Stimulated activated CD4-positive, alpha-beta T cell treated with anti-CD3 and anti-CD28 coated beads, Interleukin-15, amount 100 ng/mL, for 1 hour (primary cell): ENCODE data around the gene CDC14A.

Experiments
- DNase-seq, 2 donors: peaks; one replicate each; pipeline ENCODE4 v3.0.0-alpha.2; 2020; ENCODE audit warnings: low read depth in 1 of 2, low spot score in 1 of 2

CDC14A gene

DNA sequence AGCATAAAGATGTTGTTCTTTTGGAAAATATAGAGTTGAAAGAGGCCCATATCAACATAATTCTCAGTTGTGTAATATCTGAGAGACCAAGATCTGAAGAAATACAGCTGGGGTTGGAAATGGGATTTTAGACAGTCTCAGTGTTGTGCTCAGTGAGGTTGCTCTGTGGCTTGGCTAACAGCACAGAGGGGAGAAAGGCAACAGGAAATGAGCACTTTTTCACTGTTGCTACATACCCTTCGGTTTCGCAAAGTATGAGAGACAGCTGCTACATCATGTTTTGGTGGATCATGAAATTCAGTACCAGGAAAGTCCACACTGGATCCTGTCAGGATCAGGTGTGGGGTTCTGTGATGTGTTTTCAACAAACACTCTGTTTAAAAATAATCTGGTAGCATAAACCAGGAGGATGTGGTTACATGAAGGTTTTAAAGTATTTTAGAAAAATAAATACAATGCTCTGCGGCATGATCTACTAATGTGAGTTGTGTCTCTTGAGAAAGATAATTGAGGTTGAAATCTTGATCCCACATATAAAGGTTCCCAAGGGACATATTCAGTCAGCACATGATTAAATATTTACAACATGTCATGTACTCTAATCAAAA is 178.7 kb downstream of the CDC14A start:
- no peak for DNase-seq

DNA sequence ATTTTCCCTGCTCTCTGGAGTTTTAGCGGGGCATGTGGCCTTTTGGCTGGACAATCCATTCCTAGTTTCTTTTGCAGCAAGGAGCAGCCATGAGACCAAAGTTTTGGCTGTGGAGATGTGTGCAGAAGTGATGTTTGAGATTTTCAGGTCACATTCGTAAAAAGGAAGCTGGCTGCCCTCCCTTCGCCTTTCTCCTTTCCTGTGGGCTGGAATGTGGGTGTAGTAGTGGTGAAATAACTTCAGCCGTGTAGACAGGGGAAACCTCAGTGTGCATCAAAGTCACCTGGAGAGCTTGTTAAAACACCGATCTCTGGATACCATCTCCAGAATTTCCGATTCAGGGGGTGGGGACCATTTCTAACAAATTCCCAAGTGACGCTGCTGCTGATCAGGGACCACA is 180.3 kb downstream of the CDC14A start:
- DNase-seq: no peak

DNA sequence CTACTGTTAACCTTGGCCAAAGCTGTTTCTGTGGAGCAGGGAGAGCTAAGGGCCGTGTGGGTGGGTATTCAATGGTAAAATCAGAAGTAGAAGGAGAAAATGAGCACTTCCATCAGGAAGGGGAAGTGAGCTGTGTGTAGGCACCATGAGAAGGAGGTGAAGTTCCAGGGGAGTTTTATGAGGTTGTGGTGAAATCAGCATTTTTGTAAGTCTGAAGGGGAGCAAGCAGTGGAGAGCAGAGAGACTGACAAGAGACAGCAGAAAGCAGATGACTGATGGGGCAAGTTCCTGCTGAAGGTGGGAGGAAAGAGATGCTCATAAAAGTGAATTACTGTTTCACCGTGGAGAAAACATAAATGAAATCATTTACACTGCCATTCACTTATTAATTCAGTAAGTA is 183.0 kb downstream of the CDC14A start:
- DNase-seq: no peak

DNA sequence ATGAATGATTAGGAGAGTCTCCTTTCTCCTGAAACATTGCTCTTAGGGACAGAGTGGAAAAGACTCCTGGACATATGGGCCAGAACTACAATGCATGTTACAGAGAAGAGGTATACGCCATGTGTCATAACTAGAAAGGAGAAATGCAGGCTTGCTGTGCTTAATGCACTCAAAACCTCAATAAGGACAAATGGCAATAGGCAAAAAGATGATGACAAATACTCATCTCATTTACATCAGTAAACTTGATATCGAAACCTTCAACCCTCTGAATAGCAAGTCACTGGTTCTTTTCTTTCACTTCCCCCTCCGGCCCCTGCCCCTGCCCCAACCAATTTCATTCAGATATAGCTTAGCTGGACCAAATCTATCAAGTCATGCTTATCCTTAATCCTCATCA is 183.7 kb downstream of the CDC14A start:
- no peak for DNase-seq

DNA sequence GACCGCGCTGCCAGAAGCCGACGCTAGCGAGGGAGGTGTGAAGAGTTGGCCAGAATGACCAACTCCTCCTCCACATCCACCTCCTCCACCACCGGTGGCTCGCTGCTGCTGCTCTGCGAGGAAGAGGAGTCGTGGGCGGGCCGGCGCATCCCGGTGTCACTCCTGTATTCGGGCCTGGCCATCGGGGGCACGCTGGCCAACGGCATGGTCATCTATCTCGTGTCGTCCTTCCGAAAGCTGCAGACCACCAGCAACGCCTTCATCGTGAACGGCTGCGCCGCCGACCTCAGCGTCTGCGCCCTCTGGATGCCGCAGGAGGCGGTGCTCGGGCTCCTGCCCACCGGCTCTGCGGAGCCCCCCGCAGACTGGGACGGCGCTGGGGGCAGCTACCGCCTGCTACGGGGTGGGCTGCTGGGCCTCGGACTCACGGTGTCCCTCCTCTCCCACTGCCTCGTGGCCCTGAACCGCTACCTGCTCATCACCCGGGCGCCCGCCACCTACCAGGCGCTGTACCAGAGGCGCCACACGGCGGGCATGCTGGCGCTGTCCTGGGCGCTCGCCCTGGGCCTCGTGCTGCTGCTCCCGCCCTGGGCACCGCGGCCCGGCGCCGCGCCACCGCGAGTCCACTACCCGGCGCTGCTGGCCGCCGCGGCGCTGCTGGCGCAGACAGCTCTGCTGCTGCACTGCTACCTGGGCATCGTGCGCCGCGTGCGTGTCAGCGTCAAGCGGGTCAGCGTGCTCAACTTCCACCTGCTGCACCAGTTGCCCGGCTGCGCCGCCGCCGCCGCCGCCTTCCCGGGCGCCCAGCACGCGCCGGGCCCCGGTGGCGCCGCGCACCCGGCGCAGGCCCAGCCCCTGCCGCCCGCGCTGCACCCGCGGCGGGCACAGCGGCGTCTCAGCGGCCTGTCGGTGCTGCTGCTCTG is 186.9 kb downstream of the CDC14A start:
- DNase-seq: peak in 1 of 2 donors; percentile 10

DNA sequence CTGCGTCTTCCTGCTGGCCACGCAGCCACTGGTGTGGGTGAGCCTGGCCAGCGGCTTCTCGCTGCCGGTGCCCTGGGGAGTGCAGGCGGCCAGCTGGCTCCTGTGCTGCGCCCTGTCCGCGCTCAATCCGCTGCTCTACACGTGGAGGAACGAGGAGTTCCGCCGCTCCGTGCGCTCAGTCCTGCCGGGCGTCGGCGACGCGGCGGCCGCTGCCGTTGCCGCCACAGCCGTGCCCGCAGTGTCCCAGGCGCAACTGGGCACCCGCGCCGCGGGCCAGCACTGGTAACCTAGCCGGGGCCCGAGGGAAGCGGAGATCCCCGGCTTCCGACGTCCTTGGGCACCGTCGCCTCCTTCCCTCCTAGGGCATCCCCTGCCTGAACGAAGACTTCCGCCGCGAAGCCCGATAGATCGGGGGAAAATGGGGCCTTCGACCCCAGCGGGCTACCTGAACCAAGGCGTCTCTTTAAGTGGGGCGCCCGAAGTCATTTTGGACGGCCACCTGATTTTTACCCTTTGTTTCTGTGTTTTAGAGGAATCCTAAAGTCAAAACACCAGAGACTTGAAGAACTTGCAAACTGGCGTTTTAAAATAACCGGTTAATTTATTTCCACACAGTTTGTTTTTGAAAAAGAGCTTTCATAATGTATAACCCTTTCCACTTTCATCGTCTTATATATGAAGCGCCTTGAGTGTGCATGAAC is 187.7 kb downstream of the CDC14A start:
- no peak for DNase-seq

DNA sequence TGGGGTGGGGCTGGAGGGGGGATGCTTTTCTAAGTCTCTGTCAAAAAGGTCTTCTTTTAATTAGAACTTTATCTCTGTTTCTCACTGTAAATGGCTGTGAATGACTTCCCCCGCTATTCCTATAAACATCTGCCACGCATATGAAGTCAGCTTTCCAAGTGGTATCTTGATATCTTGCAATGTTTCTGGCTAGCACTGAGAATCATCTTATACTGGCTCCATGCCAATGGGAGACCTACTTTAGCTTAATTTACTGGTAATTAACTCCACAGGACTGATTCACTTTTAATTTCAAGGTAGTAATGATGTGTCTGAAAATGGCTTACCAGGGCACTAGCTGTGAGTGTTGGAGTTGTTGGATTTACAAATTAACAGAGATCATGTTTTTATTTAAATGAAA is 190.0 kb downstream of the CDC14A start:
- DNase-seq: no peak

DNA sequence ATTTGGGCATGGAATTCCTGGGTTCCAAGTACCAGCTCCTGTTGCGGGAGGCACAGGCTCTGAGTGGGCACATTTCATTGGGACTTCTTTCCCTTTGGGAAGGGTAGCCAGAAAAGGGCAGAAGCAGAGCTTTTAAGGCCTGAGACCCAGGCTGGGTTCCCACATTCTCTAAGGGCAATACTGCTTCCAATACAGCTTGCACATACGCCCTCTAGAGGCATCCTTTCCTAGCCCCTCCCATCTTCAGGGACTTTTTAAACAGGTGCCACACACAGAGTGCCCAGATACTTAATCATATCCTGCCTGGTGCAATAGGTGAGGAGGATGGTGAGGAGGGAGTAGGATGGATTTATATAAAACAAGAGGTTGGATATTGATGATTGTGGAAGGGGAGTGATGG is 191.3 kb downstream of the CDC14A start:
- no peak for DNase-seq

DNA sequence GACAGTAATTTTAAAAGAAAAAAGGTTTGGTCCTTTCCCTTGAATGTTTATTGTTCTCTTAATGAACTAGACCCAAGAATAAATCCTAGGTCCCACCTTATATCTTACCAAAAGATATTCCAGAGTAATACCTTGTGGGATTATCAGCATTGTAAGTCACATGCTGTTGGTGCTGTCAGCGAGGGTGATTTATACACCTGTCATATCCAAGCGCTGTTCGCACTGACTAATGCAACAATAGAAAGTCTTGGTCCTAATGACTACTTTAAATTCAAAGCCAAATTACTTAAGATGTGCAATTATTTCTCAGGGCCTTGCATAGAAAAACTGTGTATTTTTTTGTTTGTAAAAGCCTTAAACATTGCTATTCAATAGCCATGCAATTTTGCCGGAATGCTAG is 192.5 kb downstream of the CDC14A start:
- no peak for DNase-seq

DNA sequence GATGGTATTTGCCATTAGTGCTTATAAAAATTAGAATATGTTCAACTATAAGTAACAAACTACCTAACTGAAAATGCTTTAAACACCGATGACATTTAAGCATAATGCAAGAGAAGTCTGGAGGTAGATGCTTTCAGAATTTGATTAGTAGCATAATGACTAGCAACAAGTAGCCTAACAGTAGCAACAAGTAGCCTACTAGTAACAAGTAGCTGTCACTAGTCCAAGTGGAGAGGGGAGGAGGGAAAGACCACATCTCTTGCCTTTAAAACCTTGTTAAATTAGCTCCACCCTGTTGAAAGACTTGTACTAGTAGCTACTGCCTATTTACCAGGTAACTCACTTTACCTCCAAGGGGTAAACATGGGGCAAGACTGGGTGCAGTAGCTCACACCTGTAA is 193.5 kb downstream of the CDC14A start:
- no peak for DNase-seq

DNA sequence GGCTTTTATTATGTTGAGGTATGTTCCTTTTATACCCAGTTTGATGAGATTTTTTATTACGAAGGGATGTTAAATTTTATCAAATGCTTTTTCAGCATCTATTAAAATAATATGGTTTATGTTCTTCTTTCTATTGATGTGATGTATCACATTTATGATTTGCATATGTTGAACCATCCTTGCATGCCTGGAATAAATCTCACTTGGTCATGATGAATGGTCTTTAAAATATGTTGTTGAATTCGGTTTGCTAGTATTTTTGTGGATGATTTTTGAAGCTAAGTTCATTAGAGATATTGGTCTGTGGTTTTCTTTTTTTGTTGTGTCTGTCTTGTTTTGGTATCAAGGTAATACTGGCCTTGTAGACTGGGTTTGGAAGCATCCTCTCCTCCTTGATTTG is 199.7 kb downstream of the CDC14A start:
- no peak for DNase-seq

DNA sequence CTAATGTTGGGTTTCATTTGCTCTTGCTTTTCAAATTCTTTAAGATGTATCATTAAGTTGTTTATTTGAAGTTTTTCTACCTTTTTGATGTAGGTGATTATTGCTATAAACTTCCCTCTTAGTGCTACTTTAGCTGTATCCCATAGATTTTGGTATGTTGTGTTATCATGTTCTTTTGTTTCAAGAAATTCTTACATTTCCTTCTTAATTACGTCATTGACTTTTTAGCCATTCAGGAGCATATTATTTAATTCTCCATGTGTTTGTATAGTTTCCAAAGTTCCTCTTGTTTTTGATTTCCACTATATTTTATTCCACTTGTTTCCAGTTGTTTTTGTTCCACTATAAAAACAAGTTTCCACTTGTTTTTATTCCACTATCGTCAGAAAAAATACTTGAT is 200.6 kb downstream of the CDC14A start:
- DNase-seq: no peak

DNA sequence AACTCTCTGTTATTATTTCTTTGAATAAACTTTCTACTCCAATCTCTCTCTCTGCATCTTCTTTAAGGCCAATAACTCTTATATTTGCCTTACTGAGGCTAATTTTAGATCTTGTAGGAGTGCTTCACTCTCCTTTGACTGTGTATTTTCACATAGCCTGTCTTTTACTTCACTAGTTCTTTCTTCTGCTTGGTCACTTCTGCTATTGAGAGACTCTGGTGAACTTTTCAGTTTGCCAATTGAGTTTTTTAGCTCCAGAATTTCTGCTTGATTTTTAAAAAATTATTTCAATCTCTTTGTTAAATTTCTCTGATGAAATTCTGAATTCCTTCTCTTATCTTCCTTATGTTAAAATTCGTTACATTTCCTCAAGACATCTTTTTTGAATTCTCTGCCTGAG is 203.9 kb downstream of the CDC14A start:
- DNase-seq: no peak

DNA sequence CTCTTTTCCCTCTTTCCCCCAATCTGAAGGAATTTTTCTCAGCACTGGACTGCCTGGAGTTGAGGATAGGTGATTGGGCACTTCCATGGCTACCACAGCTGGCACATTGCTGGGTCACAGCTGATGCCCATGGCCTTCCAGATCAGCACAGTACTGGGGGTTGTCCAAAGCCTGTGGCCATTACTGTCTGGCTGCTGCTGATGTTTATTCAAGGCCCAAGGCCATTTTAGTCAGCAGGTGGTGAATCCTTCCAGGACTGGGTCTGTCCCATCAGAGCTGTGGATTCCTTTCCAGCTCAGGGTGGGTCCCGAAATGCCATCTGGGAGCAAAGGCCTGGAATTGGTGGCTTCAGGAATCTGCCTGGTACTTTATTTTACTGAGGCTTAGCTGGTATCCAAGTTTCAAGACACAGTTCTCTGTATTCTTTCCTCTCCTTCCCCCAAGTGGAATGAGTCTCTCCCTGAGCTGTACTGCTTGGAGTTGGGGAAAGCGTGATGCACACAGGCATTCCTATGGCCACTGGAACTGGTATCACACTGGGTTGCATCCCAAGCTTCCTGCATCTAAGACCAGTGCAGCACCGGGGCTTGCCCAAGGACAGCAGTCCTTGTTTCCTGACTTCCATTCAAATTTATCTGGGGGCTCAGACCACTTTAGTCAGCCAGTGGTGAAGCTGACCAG is 204.8 kb downstream of the CDC14A start:
- DNase-seq: no peak

DNA sequence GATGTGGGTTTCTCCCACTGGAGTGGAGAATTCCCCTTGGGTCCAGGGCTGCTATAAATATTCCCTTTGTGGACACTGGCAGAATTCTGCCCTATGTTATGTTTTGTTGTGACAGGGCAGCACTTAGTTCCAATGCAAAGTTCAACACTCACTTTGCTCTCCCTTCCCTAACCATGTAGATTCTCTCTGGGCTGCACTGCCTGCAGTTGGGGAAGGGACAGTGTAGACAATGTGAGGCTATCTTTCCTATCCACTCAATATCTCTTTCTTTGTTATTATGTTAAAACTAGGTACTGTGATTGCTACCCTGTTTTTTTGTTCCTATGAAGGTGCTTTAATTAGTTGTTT is 205.3 kb downstream of the CDC14A start:
- DNase-seq: no peak

DNA sequence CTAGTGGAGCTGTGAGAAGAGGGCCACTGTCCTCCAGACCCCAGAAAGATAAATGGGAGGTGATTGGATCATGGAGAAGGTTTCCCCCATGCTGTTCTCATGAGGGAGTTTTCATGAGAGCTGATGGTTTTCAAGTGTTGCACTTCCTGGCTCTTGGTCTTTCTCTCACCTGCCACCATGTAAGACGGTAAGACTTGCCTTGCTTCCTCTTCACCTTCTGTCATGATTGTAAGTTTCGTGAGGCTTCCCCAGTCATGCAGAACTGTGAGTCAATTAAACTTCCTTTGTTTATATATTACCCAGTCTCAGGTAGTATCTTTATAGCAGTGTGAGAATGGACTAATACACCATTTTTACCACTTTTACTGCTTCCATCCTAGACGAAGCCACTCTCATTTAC is 213.2 kb downstream of the CDC14A start:
- no peak for DNase-seq

DNA sequence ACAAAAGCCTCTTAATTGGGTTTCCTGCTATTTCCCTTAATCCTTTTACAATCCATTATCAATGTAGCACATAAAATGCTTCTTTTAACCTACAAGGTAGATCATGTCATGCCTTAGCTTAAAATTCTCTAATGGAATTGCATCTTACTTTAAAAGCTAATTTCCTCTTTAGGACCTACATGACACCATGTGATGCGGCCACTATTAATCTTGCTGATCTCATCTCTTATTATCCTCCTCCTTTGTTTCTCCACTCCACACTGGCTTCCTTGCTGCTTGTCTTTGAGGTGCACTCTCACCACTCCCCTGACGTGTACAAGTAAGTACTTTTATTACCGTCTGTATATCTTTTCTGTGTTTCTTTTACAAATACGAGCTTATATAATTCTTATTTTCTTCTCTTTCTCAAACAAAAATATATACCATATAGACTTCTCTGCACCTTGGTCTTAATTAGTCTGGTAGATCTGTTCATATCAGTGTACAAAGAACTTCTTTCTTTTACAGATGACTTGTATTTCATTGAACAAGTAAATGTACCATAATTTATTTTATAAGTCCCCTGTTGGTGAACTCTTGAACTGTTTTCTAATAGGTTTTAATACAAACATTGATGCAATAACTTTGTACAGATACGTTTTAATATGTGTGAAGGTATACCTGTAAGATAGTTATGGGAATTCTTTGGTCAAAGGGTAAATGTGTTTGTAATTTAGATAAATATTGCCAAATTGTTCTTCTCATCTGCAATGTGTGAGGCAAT is 213.8 kb downstream of the CDC14A start:
- DNase-seq: no peak

DNA sequence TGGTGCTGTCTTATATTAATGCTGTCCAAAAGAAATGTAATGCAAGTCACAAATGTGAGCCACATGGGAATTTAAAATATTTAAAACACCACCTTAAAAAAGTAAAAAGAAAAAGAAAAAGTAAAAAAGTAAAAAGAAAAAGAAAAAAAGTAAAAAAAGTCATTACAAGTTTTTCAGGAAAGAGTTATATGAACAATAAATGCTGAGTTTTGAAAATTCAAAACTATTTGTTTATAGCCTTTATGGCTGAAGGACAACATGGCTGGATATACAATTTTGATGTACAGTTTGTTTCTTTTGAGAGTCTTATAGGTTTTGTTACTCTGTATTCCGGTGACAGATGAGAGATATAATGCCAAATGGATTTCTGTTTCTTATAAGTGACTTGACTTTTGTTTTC is 214.8 kb downstream of the CDC14A start:
- no peak for DNase-seq
